HG03460 (cell line): ENCODE data around the gene RFWD3.

Experiments
- ATAC-seq: cut with Tn5 transposase; IDR thresholded peaks from one replicate; pipeline ENCODE4 v1.9.1; 2021; ENCODE audit not compliant: unreplicated experiment

RFWD3 gene

GRCh38 chr16:74623839-74624235 is 42.8 kb downstream of the RFWD3 start:
- ATAC-seq, result no peak

- no peak for ATAC-seq
Observed at GRCh38 chr16:74623214-74623838, 43.4 kb downstream of the RFWD3 start.

- ATAC-seq, result no peak
Observed at GRCh38 chr16:74622005-74622404, 44.7 kb downstream of the RFWD3 start.

- ATAC-seq, result no peak
Observed at GRCh38 chr16:74617206-74617788, 49.4 kb downstream of the RFWD3 start.

GRCh38 chr16:74611721-74612120 is 55.0 kb downstream of the RFWD3 start:
- ATAC-seq, result no peak

- no peak for ATAC-seq
Observed at GRCh38 chr16:74608944-74609343, 57.7 kb downstream of the RFWD3 start.

GRCh38 chr16:74608381-74608780 is 58.3 kb downstream of the RFWD3 start:
- ATAC-seq, result no peak

- ATAC-seq, result no peak
Observed at GRCh38 chr16:74607962-74608356, 58.7 kb downstream of the RFWD3 start.

- peak; percentile 24 for ATAC-seq
Observed at GRCh38 chr16:74607310-74607961, 59.2 kb downstream of the RFWD3 start.

- ATAC-seq, result peak; percentile 94
Observed at GRCh38 chr16:74606521-74607309, 60.0 kb downstream of the RFWD3 start, which contains the start of gene GLG1. Gene GLG1 (minus strand): TSS chr16:74607114. CDS start chr16:74607094, 20 bp downstream.

GRCh38 chr16:74605746-74606520 is 60.7 kb downstream of the RFWD3 start:
- peak; percentile 7 for ATAC-seq

GRCh38 chr16:74605332-74605731 is 61.3 kb downstream of the RFWD3 start:
- ATAC-seq, result no peak

- no peak for ATAC-seq
Observed at GRCh38 chr16:74603848-74604247, 62.8 kb downstream of the RFWD3 start.

GRCh38 chr16:74601126-74601871 is 65.4 kb downstream of the RFWD3 start:
- peak; percentile 84 for ATAC-seq

GRCh38 chr16:74596586-74596985 is 70.1 kb downstream of the RFWD3 start:
- no peak for ATAC-seq

GRCh38 chr16:74592847-74593246 is 73.8 kb downstream of the RFWD3 start:
- ATAC-seq, result no peak

- no peak for ATAC-seq
Observed at GRCh38 chr16:74591876-74592650, 74.6 kb downstream of the RFWD3 start.

GRCh38 chr16:74586948-74587347 is 79.7 kb downstream of the RFWD3 start:
- ATAC-seq, result no peak

- ATAC-seq, result no peak
Observed at GRCh38 chr16:74585846-74586443, 80.7 kb downstream of the RFWD3 start.
